Smooth muscle cell (in vitro differentiated cells): Measurements from ENCODE around the gene TTLL11. TPM values are rescaled to one million over a fixed set of nuclear protein-coding genes. Genes with fewer than 3 reads are reported as not detected.

Experiments
- DNase-seq: peaks from one replicate; lab custom pipeline; 2025; ENCODE audit not compliant: unreplicated experiment; lab: John Stamatoyannopoulos, UW
- H2AFZ ChIP-seq: fragments of 200-600 bp; sonication (generic); 2 replicates; pipeline ENCODE4 v1.6.0; 2016; ENCODE audit warnings: antibody characterized with exemption, low read depth, mild to moderate bottlenecking
- H3F3A ChIP-seq: fragments of 200-600 bp; sonication (generic); 2 replicates; pipeline ENCODE4 v1.6.0; 2017; ENCODE audit warnings: antibody characterized with exemption, low read depth
- H3K27ac ChIP-seq: fragments of 200-600 bp; sonication (generic); 2 replicates; pipeline ENCODE4 v1.5.1; 2016; ENCODE audit warnings: low read depth, mild to moderate bottlenecking
- H3K27me3 ChIP-seq: fragments of 200-600 bp; sonication (generic); 2 replicates; pipeline ENCODE4 v1.6.1; 2016; ENCODE audit warnings: low read depth, mild to moderate bottlenecking
- H3K36me3 ChIP-seq: fragments of 200-600 bp; sonication (generic); 2 replicates; pipeline ENCODE4 v1.5.1; 2016; ENCODE audit warnings: low read depth
- H3K4me1 ChIP-seq: fragments of 200-600 bp; sonication (generic); 2 replicates; pipeline ENCODE4 v1.5.1; 2016; ENCODE audit warnings: low read depth
- H3K4me2 ChIP-seq: fragments of 200-600 bp; sonication (generic); 2 replicates; pipeline ENCODE4 v1.6.0; 2016; ENCODE audit warnings: mild to moderate bottlenecking
- H3K4me3 ChIP-seq: fragments of 200-600 bp; sonication (generic); 2 replicates; pipeline ENCODE4 v1.5.1; 2016; ENCODE audit warnings: mild to moderate bottlenecking
- H3K79me2 ChIP-seq: fragments of 200-600 bp; sonication (generic); 2 replicates; pipeline ENCODE4 v1.6.0; 2016; ENCODE audit warnings: low read depth, mild to moderate bottlenecking
- H3K9ac ChIP-seq: fragments of 200-600 bp; sonication (generic); 2 replicates; pipeline ENCODE4 v1.6.0; 2016; ENCODE audit warnings: low read depth
- H3K9me3 ChIP-seq: fragments of 200-600 bp; sonication (generic); replicated peaks from 2 replicates; pipeline ENCODE4 v1.5.1; 2016; ENCODE audit warnings: low read depth
- H4K20me1 ChIP-seq: fragments of 200-600 bp; sonication (generic); 2 replicates; pipeline ENCODE4 v1.6.0; 2016; ENCODE audit warnings: low read depth
- WGBS: methylation state at CpG from one replicate; pipeline ENCODE4 v1.1.7; 2016; ENCODE audit warnings: low lambda C conversion rate; 5-methylcytosine and 5-hydroxymethylcytosine counted together
- polyA plus RNA-seq: library from polyadenylated mRNA; unstranded; fragments of >200 nt; fragmentation: Nextera tagmentation; extraction: Ambion mirVana; gene quantifications from 2 replicates; pipeline ENCODE4 v1.2.1, GENCODE V29; 2016
- total RNA-seq: library from RNA; depleted of rRNA; stranded (reverse); fragments of >200 nt; gene quantifications from 2 replicates; pipeline ENCODE4 v1.2.3, GENCODE V29; 2014
- TF ChIP-seq, protein P1 (sequence below): fragments of 200-600 bp; sonication (generic); IDR thresholded peaks from 2 replicates; pipeline ENCODE4 v1.5.1; 2017; ENCODE audit warnings: borderline replicate concordance, mild to moderate bottlenecking, antibody characterized with exemption; ENCODE audit not compliant: insufficient read depth, poor library complexity, severe bottlenecking

The TTLL11 gene
- total and polyA plus RNA-seq, 2 experiments from 2014 or later = 2.6 to 3.7 TPM

DNA sequence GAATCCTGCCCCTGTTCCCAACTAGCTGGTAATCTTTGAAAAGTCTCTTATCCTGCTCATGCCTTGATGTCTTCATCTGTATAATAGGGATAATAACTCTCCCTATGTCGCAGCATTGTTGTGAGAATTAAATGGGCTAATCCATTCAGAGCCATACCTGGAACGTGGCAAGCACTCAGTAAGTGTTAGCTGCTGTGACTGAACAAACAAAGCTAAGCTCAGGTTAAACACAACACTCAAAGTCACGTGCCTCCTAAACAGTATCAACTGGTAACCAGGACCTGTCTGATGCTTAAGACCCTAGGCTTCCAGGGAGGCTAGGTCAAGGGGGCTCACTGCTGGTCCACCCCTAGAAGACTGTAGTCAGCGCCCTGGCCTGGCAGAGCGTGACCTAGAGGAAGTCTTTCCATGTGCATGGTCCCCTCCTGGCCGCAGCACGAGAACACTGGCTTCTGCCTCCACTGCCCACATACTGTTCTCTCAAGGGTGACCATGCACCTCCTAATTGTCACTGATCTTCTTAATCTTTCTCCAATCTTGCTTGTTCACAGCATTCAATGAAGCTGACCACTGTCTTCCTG is 211.1 kb downstream of the TTLL11 start:
- Histone ChIP-seq H3K79me2 (no peaks in the 10 kb centered on the region), H3K4me1 (peaks cover 18% of the 10 kb centered on the region), H3K27me3 (no peaks in the 10 kb centered on the region), H3K9ac (no peak overlapping the region), H3K4me2 (no peak overlapping the region), H3K9me3 (no peaks in the 10 kb centered on the region), H2AFZ (no peak overlapping the region), H3K36me3 (no peaks in the 10 kb centered on the region), H4K20me1 (no peaks in the 10 kb centered on the region), H3K4me3 (no peak overlapping the region), H3K27ac (no peak overlapping the region), H3F3A (peaks cover 13% of the 10 kb centered on the region)
- TF ChIP-seq, protein P1, sequence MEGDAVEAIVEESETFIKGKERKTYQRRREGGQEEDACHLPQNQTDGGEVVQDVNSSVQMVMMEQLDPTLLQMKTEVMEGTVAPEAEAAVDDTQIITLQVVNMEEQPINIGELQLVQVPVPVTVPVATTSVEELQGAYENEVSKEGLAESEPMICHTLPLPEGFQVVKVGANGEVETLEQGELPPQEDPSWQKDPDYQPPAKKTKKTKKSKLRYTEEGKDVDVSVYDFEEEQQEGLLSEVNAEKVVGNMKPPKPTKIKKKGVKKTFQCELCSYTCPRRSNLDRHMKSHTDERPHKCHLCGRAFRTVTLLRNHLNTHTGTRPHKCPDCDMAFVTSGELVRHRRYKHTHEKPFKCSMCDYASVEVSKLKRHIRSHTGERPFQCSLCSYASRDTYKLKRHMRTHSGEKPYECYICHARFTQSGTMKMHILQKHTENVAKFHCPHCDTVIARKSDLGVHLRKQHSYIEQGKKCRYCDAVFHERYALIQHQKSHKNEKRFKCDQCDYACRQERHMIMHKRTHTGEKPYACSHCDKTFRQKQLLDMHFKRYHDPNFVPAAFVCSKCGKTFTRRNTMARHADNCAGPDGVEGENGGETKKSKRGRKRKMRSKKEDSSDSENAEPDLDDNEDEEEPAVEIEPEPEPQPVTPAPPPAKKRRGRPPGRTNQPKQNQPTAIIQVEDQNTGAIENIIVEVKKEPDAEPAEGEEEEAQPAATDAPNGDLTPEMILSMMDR = no peak
- no peak for DNase-seq
- 80% methylated on average over 7 of the region's 7 CpGs for WGBS

DNA sequence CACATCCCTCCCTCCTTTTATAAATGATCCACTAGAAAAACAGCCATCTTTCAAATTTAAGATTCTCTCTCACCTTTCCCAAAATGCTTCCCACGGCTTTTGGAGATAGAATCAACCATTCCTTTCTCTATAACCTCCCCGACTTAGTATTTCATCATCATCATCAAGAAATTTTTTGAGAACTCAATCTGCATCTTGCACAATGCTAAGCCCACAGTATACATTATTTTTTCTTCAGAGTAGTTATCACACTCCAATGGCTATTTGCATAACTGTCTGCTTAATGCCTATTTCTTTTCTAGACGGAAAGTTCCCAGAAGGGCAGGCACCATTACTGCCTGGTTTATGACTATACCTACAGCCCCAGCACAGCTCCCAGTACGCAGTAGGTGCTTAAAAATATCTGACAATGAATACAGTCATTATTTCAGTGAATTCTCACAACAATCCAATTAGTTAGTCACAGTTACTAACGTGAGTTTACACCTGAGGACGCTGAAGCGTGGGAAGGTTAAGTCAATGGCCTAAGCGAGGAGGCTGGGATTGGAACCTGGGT is 212.7 kb downstream of the TTLL11 start:
- Histone ChIP-seq H3K9me3 (no peaks in the 10 kb centered on the region), H3K36me3 (no peaks in the 10 kb centered on the region), H3K4me1 (peaks cover 18% of the 10 kb centered on the region), H3K9ac (no peak overlapping the region), H3K79me2 (no peaks in the 10 kb centered on the region), H3K27me3 (no peaks in the 10 kb centered on the region), H2AFZ (no peak overlapping the region), H4K20me1 (no peaks in the 10 kb centered on the region), H3F3A (peaks cover 16% of the 10 kb centered on the region), H3K4me3 (no peak overlapping the region), H3K27ac (no peak overlapping the region), H3K4me2 (no peak overlapping the region)
- no peak for DNase-seq
- WGBS = 74% methylated on average over 8 of the region's 8 CpGs
- TF ChIP-seq, protein P1 = no peak

DNA sequence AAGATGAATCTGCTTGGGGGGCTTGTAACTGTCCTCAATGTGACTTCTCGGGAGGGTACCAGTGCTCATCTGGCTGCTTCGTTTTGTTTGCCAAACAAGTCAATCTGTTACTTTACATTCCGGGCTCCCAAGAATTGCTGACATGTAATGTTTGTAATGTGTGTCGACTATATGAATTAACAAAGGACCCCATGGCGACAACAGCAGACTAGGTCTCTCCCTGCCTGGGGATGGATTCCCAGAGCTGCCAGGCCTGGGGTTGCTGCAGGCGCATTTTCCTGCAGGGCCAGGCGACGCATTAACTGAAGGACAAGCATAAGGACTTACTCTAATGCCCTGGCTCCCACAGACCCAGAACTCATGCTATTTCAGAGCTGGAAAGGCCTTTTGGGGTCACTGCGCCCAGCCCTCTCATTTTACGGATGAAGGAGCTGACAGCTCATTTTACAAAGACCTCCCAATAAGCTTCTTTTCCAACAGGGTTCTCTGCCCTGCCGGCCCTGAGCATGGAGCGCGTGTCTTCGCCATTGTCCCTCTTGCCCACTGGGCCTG is 214.8 kb downstream of the TTLL11 start:
- 88% methylated on average over 14 of the region's 14 CpGs for WGBS
- H3K9ac ChIP-seq = no peak overlapping the region
- H3K9me3 ChIP-seq = no peaks in the 10 kb centered on the region
- DNase-seq = no peak
- H3K4me2 ChIP-seq = no peak overlapping the region
- peaks cover 6% of the 10 kb centered on the region for H3F3A ChIP-seq
- no peaks in the 10 kb centered on the region for H3K36me3 ChIP-seq
- no peak overlapping the region for H2AFZ ChIP-seq
- no peaks in the 10 kb centered on the region for H3K27me3 ChIP-seq
- TF ChIP-seq, protein P1 = no peak
- H4K20me1 ChIP-seq = no peaks in the 10 kb centered on the region
- H3K27ac ChIP-seq = no peak overlapping the region
- no peak overlapping the region for H3K4me3 ChIP-seq
- H3K4me1 ChIP-seq = peaks cover under 1% of the 10 kb centered on the region
- no peaks in the 10 kb centered on the region for H3K79me2 ChIP-seq
